Activated CD4-positive, alpha-beta T cell treated with anti-CD3 and anti-CD28 coated beads, Interleukin-10, Interleukin-2, amounts not matched to agents 100 ng/mL and 50 ng/mL, durations not matched to agents 16 hours and 8 hours (primary cell): ENCODE measurements around the gene GAK.

Experiments used
- DNase-seq: peaks from one replicate; pipeline ENCODE4 v3.0.0-alpha.2; 2020

The GAK gene

DNA sequence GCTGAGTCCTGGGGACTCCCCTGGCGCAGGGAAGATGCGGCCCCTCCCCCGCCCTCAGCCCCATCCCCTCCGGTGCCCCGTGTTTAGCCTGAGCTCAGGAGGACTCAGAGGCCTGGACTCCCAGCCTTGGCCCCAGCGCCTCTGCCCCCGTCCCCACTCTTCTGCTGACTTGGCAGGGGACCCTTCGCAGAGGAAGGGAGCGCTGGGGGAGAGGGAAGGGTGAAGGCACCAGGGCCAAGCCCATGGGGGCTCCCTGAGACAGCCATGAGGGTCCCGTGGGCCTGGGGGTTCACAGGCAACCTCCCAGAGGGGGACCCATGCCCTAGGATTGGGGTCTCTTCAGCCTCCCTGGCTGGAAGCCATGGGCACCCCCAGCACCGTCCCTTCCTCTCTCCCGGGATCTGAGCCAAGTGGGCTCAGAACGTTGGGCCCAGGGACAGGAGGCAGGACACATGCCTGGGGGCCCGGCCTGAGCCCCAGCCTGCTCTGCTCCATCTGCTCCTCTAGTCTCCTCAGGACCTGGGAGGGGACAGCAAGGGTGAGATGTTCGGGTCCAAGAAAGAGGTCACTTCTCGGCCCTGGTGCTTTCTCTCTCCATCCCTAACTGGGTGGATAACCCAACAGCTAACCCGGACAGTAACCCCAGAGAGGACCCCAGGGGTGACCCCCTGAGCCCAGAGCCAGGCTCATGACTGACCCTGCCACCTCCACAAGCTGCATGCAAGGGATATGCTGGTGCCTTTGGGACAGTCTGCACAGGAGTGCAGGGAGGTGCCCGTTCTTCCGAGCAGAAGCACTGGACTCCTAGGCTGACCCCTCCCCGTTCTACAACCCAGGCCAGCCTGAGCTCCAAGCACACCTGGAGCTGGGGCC lies 104.7 kb downstream of the GAK start:
- no peak for DNase-seq

GRCh38 chr4:826508-827208 lies 105.5 kb downstream of the GAK start:
- no peak for DNase-seq

GRCh38 chr4:825971-826330 lies 106.2 kb downstream of the GAK start, which contains the start of gene CPLX1:
TSS of gene CPLX1 (minus strand) at chr4:826129. CDS start at chr4:824522, 1,607 bp downstream.
- no peak for DNase-seq

GRCh38 chr4:825063-825970 lies 106.8 kb downstream of the GAK start:
- DNase-seq: no peak

DNA sequence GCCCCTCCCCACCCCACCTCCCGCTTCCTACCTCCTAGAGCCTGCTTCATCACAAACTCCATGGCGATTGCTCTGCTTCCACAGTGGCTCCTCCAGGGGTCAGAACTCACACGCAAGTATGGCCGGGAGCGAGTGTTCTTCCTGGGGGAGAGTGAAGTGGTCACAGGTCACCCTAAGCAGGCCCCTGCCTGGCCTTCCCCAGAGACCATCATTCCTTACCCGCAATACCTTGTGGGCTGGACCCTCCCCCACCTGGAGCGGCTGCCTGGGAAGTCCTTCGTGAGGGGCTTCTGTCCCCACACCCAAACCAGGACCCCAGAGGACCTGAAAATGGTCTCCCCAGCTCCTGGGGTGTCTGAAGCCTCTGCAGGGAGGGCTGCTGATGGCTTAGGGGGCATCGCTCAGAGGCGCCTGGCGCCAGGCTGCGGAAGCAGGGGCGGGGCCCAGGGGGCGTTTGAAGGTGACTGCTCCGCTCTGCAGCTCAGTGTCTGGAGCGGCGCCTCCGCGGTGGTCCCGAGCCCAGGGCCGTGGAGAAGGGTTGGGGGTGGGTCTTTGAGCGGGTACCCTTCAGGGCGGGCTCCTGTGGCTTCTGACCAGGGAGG lies 107.6 kb downstream of the GAK start:
- no peak for DNase-seq

DNA sequence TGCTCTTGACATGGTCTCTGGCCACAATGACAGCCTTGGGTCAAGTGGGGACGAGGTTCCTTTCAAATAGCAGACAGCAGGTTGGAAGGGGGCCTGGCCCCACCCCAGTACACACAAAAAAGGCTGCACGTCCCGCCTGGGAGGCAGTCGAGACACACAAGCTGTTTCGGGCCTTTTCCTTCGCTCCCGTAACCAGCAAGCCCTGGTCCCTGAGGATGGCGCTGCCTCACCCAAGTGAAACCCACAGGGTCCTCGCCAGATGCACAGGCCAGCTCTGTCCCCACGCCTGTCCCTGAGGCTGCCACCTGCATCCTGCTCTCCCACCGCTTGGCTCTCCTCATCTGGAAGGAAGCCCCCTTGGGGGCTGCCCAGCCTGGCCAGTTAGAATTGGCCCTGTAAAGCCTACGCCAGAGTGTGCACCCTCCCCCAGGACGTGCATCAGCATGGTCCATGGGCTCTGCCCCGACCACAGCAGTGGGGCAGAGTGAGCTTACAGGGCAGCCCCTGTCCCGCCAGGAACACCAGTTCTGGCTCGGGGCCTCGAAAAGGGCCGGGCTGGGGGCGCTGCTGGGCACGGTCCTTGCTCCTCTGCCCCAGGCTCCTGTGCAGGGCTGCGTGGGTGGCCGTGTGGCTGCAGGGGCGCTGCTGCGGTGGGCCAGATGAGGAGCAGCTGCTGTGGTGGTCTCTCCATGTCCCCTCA lies 108.2 kb downstream of the GAK start:
- no peak for DNase-seq

DNA sequence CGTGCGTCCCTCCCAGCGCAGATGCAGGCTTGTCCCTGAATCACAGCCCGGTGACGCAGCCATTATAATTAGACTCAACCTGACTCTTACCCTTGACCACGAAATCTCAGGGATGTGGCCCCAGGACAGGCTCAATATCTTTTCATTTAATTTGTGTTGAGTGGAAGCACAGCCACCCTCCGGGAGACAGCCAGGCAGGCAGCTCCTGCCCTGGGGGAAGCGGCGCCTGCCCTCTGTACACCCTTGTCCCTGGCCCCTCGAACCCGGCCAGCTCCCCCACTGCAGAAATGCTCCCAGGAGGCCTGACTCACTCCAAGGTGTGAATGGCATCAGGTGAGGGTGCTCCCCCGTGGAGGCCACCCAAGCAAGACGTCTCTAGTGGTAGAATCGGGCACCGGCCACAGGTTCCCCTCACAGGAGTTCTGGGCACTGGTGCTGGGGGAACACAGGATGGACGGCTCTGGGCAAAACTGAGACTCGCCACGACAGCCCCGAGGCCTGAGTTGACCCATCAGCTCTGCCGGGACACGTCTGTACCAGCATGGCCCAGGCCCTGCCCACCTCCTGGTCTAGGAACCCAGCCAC lies 108.8 kb downstream of the GAK start:
- DNase-seq: no peak

DNA sequence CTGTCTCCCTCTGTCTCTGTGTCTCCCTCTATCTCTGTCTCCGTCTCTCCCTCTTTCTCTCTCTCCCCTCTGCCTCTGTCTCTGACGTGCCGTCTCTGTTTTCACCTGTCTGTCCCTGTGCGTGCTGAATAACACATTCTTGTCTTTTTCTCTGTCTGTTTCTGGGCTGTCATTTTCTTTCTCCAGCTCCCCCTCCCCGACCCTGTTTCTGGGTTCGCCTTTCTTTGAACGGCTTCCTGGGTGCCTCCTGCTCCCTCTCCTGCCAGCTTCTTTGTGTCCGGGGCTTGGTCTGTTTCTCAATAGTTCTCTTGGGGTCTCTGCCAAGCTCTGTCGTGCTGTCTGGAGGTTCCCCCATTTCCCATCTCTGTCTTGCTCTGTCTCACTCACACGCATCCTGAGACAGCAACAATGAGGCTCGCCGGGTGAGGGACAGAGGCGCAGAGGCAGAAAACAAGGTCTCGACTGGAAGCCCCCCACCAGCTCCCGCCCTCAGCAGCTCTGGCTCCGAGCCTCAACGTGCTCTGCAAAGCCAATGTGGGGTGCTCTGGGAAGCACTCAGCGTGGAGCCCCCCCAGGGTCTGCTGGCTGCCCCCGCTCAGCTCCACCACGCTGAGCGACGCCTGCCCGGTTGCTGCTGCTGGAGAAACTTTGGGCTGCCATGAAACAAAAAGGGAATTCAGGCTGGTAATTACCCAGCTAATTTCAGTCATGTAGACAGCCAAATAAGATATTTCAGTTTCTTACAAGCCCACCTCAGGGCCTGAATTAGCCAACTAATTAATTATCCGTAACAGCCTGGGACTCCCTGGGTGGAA lies 109.5 kb downstream of the GAK start:
- no peak for DNase-seq

DNA sequence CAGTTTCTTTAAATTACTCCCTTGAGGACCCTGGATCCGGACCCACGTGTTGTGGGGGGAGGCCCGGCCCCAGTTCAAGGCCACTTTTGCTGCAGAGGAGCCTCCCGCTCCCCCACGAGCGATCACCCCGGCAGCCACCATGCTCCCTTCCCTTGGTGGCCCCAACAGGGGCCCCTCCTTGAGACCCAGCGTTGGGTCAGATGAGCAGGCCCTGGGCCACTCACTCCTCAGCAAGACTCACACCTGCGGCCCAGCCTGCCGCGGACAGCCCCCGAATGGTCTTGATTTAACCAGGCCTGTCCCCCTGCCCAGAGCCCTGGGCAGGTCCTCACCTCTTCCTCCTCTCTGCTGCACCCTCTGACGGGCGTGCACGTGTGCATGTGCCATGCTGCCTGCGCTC lies 110.5 kb downstream of the GAK start:
- no peak for DNase-seq

- no peak for DNase-seq
Measured at GRCh38 chr4:821181-821591, 110.9 kb downstream of the GAK start.

DNA sequence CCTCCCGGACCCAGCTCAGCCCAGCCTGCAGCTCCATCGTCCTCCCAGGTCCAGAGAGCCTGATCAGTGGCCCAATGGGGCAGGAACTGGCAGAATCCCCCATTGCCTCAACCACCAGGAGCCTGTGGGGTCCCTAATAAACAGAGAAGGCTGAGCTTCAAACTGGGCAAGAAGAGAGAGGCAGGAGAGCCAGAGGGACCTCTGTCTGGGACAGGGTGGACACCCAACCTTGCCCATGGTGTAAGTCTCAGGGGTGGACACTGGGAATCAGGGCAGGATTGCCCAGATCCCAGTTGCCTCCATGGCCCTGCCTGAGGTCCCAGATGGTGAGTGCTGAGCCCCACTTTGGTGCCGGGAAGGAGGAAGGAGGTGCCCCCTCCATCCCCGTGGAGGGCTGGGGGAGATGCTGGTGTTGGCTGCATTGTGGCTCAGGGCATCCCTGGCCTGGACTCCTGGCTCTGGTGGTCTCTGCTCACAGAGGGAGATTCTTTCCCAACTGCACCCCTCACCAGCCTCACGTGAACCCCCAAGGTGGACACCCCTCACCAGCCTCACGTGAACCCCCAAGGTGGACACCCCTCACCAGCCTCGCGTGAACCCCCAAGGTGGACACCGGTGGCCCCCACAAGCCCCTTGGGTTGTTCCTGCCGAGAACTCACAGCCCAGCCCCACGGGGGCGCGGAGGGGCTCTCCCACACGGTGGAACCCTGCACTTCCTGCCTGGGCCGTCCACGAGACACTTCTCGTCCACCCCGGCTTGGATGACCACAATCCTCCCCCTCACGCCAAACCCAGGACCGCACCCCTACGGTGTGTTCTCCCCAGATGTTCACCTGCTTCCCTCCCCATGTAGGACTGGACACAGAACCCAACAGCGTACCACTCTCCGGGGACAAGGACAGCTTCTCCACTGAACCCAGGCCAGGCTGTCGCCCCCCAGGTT lies 111.6 kb downstream of the GAK start:
- DNase-seq: no peak

- no peak for DNase-seq
Measured at GRCh38 chr4:819401-820229, 112.5 kb downstream of the GAK start.

DNA sequence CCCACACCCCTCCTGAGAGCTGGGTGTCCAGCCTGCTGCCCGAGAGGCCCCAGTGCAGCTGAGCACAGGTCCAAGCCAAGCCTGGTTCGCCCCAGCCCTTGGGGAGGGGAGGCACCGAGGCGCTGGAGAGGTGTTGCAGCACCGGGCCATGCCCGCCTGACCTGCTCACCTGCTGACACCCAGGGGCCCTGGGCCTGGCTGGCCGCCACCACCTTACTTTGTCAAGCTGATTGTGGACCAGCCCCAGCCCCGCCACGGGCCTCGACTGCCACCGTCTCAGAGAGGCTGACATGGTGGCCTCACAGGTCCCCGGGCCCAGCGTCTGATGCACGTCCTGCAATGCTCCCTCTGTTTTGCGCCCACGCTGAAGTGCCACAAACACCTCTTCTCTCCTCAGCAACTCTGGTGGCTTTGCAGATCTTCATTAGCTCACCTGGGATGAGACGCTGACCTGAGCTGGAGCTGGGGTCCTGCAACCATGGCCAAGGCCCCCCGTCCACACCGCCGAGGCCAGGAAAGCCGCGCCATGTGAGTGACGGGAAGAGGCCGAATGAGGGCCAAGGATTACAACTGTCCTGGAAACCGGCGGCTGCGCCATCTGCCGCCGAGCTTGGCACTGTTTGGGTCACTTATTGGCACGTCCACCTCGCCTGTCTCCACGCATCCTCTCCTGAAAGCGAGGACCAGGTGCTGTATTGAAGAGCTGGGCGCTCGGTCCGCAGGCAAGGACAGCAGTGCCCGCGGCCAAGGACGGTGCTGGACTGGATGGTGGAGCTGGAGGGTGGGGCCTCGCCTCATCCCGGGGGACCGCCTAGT lies 113.8 kb downstream of the GAK start:
- DNase-seq: no peak

GRCh38 chr4:815464-816146 lies 116.5 kb downstream of the GAK start:
- DNase-seq: no peak

DNA sequence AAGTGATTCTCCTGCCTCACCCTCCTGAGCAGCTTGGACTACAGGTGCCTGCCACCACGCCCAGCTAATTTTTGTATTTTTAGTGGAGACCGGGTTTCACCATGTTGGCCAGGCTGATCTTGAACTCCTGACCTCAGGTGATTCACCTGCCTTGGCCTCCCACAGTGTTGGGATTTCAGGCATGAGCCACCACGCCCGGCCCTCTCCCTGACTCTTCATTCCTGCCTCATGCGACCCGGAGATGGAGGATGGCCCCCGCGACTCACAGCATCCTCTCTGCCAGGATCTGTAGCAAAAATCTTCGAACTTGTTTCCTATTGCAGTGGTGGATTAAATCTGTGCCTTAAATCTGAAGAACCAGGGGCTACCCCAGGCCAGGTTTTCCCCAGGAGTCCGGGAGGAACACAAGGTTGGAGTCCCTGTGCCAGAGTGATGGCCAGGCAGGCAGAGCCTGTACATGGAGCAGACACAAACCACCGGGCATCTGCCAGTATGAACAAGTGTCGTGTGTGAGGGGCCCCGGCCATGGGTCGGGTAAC lies 117.7 kb downstream of the GAK start:
- DNase-seq: no peak

DNA sequence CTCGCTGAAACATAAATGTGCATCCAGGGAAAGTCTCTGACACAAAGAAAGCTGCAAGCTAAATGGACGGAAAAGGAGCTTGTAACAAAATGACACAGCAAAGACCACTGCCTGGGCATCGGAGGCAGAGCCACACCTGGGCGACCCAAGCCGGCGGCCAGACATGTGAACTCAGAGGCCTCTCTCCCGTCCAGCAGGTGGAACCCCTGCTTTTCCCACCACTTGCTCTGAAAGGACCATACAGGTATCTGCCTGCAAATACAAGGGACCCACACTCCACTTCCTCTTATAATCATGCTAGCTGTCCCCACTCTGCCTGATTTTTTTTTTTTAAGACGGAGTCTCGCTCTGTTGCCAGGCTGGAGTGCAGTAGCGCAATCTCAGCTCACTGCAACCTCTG lies 118.2 kb downstream of the GAK start:
- no peak for DNase-seq
